CD4-positive, alpha-beta T cell treated with Interleukin-1 beta for 1 hour (primary cell): ENCODE data around the gene HOXA4.

Experiments
- DNase-seq, 2 donors: peaks; one replicate each; pipeline ENCODE4 v3.0.0-alpha.2; 2020 to 2022

HOXA4 gene

GRCh38 chr7:27088002-27088922 lies 42.3 kb downstream of the HOXA4 start:
- DNase-seq, result no peak

DNA sequence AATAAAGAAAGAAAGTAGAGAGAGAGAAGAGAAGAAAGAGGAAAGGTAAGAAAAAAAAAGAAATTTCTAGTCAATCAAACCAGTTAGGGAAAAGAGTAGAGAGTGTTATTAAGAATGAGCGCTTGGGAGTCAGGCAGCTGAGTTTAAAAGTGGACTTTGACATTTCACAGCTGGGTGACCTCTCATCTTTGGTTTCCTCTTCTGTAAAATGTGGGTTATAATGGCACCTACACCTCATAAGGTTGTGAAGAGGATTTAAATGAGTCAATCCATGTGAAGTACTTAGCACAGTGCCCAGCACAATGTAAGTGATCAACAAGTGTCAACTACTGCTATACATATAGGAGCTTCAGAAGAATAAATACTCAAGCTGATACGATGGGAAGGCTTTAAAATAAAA lies 46.9 kb downstream of the HOXA4 start:
- DNase-seq, result no peak

DNA sequence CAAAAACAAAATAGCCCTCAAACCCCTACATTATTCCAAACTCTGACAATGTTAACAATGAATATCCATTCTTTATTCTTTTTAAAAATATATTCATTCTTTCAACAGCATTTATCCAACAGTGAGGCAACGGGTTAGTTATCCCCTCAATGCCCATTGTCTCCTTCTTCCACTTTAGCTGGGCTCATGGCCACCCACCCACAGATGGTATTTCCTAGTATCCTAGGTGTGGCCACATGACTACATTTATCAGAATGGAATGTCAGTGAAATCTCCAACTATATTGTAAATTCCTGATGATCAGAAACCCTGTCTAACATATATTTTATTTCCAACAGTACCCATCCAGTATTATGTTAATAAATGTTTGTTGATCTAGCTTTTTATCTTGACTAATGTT lies 48.4 kb downstream of the HOXA4 start:
- DNase-seq, result no peak

DNA sequence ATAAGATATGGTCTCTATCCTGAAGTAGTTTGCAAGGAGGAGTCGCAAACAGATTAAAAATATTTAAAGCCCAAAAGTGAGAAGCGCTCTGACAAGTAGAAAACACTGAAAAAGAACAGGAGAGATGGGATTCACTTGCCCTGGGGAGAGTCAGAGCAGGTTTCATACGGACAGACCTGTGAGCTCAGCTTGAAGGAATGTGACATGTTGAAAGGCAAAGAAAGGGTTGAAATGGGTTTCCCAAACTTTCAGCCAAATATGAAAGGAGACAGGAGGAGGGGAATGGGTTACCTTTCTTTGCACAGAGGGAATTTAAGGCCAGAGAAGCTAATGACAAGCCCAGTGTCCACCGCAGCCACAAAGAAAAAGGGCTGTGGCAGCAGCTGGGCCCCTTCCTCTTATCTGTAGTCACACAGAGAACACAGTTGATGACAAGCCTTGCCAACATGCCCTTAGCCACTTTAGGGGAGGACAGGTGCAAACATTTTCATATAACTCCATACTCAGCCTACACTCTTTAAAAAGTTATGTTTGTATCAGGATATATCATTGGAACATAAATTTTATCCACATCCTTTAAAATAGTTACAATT lies 49.6 kb downstream of the HOXA4 start:
- no peak for DNase-seq

- DNase-seq, result no peak
Measured at GRCh38 chr7:27079234-27079975, 51.2 kb downstream of the HOXA4 start.

DNA sequence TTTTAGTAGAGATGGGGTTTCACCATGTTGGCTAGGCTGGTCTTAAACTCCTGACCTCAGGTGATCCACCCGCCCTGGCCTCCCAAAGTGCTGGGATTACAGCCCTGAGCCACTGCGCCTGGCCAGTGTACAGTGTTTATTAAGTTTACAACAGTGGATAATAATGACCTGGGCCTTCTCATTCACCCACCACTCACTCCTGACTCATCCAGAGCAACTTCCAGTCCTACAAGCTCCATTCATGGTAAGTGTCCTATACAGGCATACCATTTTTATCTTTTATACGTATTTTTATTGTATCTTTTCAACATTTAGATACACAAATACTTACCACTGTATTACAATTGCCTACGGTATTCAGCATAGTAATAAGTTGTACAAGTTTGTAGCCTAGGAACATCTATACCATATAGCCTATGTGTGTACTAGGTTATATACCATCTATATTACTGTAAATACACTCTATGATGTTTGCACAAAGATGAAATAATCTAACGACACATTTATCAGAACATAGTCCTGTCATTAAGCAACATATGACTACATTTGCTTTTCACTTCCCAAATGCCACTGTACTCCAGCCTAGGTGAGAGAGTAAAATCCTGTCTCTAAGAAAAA lies 51.8 kb downstream of the HOXA4 start:
- DNase-seq, result no peak
